ENCODE measurements around the gene SHCBP1. TPM values are rescaled to one million over a fixed set of nuclear protein-coding genes. Genes with fewer than 3 reads are reported as not detected.

The SHCBP1 gene
- total RNA-seq, 1 donor from 2014 or later: 0.44 TPM

GRCh38 chr16:46620266-46621005, 743 bp downstream of the SHCBP1 start:
- H3K4me3 ChIP-seq: peak overlapping the region; percentile 73
- no peak for TF ChIP-seq CTCF (IDR thresholded peaks at IDR 0.05; ENCODE audit: borderline replicate concordance)
- H3K9me3 ChIP-seq (replicated peaks): no peaks in the 10 kb centered on the region
- intact Hi-C loops (cut with micrococcal nuclease): no loop called here
- no peaks in the 10 kb centered on the region for H3K36me3 ChIP-seq
- H3K27ac ChIP-seq (replicated peaks): no peak overlapping the region
- H3K27me3 ChIP-seq (ENCODE audit: low read depth): no peaks in the 10 kb centered on the region
- peaks cover 13% of the 10 kb centered on the region for H3K4me1 ChIP-seq
- no peak for DNase-seq

- Histone ChIP-seq H3K9me3 (replicated peaks) (no peaks in the 10 kb centered on the region), H3K27ac (replicated peaks) (no peak overlapping the region), H3K27me3 (ENCODE audit: low read depth) (no peaks in the 10 kb centered on the region), H3K4me1 (peaks cover 13% of the 10 kb centered on the region), H3K36me3 (no peaks in the 10 kb centered on the region), H3K4me3 (no peak overlapping the region)
- TF ChIP-seq CTCF (IDR thresholded peaks at IDR 0.05; ENCODE audit: borderline replicate concordance): no peak
- no peak for DNase-seq
- intact Hi-C loops (cut with micrococcal nuclease): no loop called here
Observed at GRCh38 chr16:46618516-46618915, 2.7 kb downstream of the SHCBP1 start.

- intact Hi-C loops (cut with micrococcal nuclease): no loop called here
- no peak overlapping the region for H3K4me3 ChIP-seq
Observed at GRCh38 chr16:46614006-46614405, 7.2 kb downstream of the SHCBP1 start.

GRCh38 chr16:46613352-46613751, 7.8 kb downstream of the SHCBP1 start:
- no peak overlapping the region for H3K4me3 ChIP-seq
- DNase-seq: no peak
- no peaks in the 10 kb centered on the region for H3K4me1 ChIP-seq
- TF ChIP-seq CTCF (IDR thresholded peaks at IDR 0.05; ENCODE audit: borderline replicate concordance): no peak
- H3K27ac ChIP-seq (replicated peaks): no peak overlapping the region
- intact Hi-C loops (cut with micrococcal nuclease): no loop called here
- no peaks in the 10 kb centered on the region for H3K9me3 ChIP-seq (replicated peaks)
- no peaks in the 10 kb centered on the region for H3K27me3 ChIP-seq (ENCODE audit: low read depth)
- H3K36me3 ChIP-seq: no peaks in the 10 kb centered on the region

More at GRCh38 chr16:46614006-46614405, 7.2 kb downstream of the SHCBP1 start:
- Histone ChIP-seq H3K9me3 (replicated peaks) (no peaks in the 10 kb centered on the region), H3K4me1 (no peaks in the 10 kb centered on the region), H3K27me3 (ENCODE audit: low read depth) (no peaks in the 10 kb centered on the region), H3K27ac (replicated peaks) (no peak overlapping the region), H3K36me3 (no peaks in the 10 kb centered on the region)
- TF ChIP-seq CTCF (IDR thresholded peaks at IDR 0.05; ENCODE audit: borderline replicate concordance): no peak
- no peak for DNase-seq

- intact Hi-C loops (cut with micrococcal nuclease): no loop called here
- no peak for TF ChIP-seq CTCF (IDR thresholded peaks at IDR 0.05; ENCODE audit: borderline replicate concordance)
- Histone ChIP-seq H3K36me3 (no peaks in the 10 kb centered on the region), H3K27me3 (ENCODE audit: low read depth) (no peaks in the 10 kb centered on the region), H3K4me1 (no peaks in the 10 kb centered on the region), H3K27ac (replicated peaks) (no peak overlapping the region), H3K4me3 (no peak overlapping the region), H3K9me3 (replicated peaks) (no peaks in the 10 kb centered on the region)
- no peak for DNase-seq
Observed at GRCh38 chr16:46612121-46612520, 9.1 kb downstream of the SHCBP1 start.

All from left ventricle myocardium inferior (tissue), 1 donor.